Measurements from ENCODE around the gene NRP2. TPM values are rescaled to one million over a fixed set of nuclear protein-coding genes. Genes with fewer than 3 reads are reported as not detected.

The NRP2 gene
- total RNA-seq, result 10 to 100 TPM; 61.4 to 99.4 (median 71.8) TPM

GRCh38 chr2:205682239-205682970 lies at the start of gene NRP2:
Gene NRP2 (plus strand): TSS chr2:205682501. CDS start chr2:205683291, 790 bp downstream.
- ATAC-seq (ENCODE audit: low FRiP score in 2 of 2) (peak; percentile 84 to 92), DNase-seq (peak; percentile 90 to 93)
- H3K9me3 ChIP-seq, result no peaks in the 10 kb centered on the region
- H3K27ac ChIP-seq, result peak within 1 kb of the TSS; percentile 83 to 90 (median 85)
- 0 to 1% methylated on average over 40 to 52 of the region's 71 CpGs for WGBS, 2 donors
- peaks cover 0 to 2% (median 0%) of the 10 kb centered on the region in 4 donors for H3K27me3 ChIP-seq
- H3K4me1 ChIP-seq, result peaks cover 24 to 69% (median 39%) of the 10 kb centered on the region in 4 donors
- H3K36me3 ChIP-seq, result no peaks in the 10 kb centered on the region
- peak in 2 of 6 experiments; percentile 29 to 32 for TF ChIP-seq CTCF (IDR thresholded peaks at IDR 0.05)
- peak; percentile 26 to 94 for TF ChIP-seq POLR2AphosphoS5 (IDR thresholded peaks at IDR 0.05)
- TF ChIP-seq EP300 (IDR thresholded peaks at IDR 0.05), result no peak
- TF ChIP-seq POLR2A (IDR thresholded peaks at IDR 0.05), result peak in 3 of 4 donors; percentile 82 to 96 (median 95)
- peak within 1 kb of the TSS; percentile 61 to 85 (median 71) for H3K4me3 ChIP-seq

- DNase-seq, result no peak
- Histone ChIP-seq H3K9me3 (no peaks in the 10 kb centered on the region), H3K27me3 (no peaks in the 10 kb centered on the region), H3K27ac (no peak overlapping the region), H3K36me3 (no peaks in the 10 kb centered on the region), H3K4me3 (no peak overlapping the region), H3K4me1 (peaks cover 0 to 3% (median 0%) of the 10 kb centered on the region in 4 donors)
- whole genome bisulfite sequencing, 2 donors, result 77 to 79% methylated on average over 1 of the region's 1 CpG
- TF ChIP-seq POLR2AphosphoS5 (IDR thresholded peaks at IDR 0.05) (no peak), EP300 (IDR thresholded peaks at IDR 0.05) (no peak), CTCF (IDR thresholded peaks at IDR 0.05) (no peak), POLR2A (IDR thresholded peaks at IDR 0.05) (no peak)
- ATAC-seq (ENCODE audit: low FRiP score in 2 of 2), result peak in 1 of 2 donors; percentile 61
Observed at GRCh38 chr2:205633994-205634393, 48.3 kb upstream of the NRP2 start.

GRCh38 chr2:205636549-205637319 lies 45.6 kb upstream of the NRP2 start:
- no peaks in the 10 kb centered on the region for H3K27me3 ChIP-seq
- H3K4me3 ChIP-seq, result no peak overlapping the region
- DNase-seq, result no peak
- WGBS, 2 donors, result 72 to 74% methylated on average over 7 of the region's 7 CpGs
- H3K9me3 ChIP-seq, result peaks cover 0 to 4% (median 0%) of the 10 kb centered on the region in 4 donors
- TF ChIP-seq CTCF (IDR thresholded peaks at IDR 0.05) (no peak), EP300 (IDR thresholded peaks at IDR 0.05) (no peak), POLR2A (IDR thresholded peaks at IDR 0.05) (no peak), POLR2AphosphoS5 (IDR thresholded peaks at IDR 0.05) (no peak)
- H3K27ac ChIP-seq, result no peak overlapping the region
- H3K4me1 ChIP-seq, result peaks cover 0 to 3% (median 0%) of the 10 kb centered on the region in 4 donors
- H3K36me3 ChIP-seq, result no peaks in the 10 kb centered on the region
- no peak for ATAC-seq (ENCODE audit: low FRiP score in 2 of 2)

GRCh38 chr2:205637320-205637602 lies 45.0 kb upstream of the NRP2 start:
- H3K4me3 ChIP-seq, result no peak overlapping the region
- no peak for TF ChIP-seq POLR2AphosphoS5 (IDR thresholded peaks at IDR 0.05)
- no peak for TF ChIP-seq CTCF (IDR thresholded peaks at IDR 0.05)
- no peak for TF ChIP-seq EP300 (IDR thresholded peaks at IDR 0.05)
- no peak for TF ChIP-seq POLR2A (IDR thresholded peaks at IDR 0.05)
- no peak overlapping the region for H3K27ac ChIP-seq
- DNase-seq (no peak), ATAC-seq (ENCODE audit: low FRiP score in 2 of 2) (no peak)
- H3K36me3 ChIP-seq, result no peaks in the 10 kb centered on the region
- no peaks in the 10 kb centered on the region for H3K27me3 ChIP-seq
- H3K4me1 ChIP-seq, result peaks cover 0 to 3% (median 0%) of the 10 kb centered on the region in 4 donors
- peaks cover 0 to 4% (median 0%) of the 10 kb centered on the region in 4 donors for H3K9me3 ChIP-seq

Data from upper lobe of left lung (tissue), 6 donors.